ENCODE results near the gene ZNF816.
A peak's percentile ranks its signal among the peaks of the same experiment; 100 is the strongest.
"Not testable (repeated sequence)": the region's sequence is repeated elsewhere in the genome, so short reads cannot be mapped to it uniquely, and the experiment has no call there.

The ZNF816 gene

DNA sequence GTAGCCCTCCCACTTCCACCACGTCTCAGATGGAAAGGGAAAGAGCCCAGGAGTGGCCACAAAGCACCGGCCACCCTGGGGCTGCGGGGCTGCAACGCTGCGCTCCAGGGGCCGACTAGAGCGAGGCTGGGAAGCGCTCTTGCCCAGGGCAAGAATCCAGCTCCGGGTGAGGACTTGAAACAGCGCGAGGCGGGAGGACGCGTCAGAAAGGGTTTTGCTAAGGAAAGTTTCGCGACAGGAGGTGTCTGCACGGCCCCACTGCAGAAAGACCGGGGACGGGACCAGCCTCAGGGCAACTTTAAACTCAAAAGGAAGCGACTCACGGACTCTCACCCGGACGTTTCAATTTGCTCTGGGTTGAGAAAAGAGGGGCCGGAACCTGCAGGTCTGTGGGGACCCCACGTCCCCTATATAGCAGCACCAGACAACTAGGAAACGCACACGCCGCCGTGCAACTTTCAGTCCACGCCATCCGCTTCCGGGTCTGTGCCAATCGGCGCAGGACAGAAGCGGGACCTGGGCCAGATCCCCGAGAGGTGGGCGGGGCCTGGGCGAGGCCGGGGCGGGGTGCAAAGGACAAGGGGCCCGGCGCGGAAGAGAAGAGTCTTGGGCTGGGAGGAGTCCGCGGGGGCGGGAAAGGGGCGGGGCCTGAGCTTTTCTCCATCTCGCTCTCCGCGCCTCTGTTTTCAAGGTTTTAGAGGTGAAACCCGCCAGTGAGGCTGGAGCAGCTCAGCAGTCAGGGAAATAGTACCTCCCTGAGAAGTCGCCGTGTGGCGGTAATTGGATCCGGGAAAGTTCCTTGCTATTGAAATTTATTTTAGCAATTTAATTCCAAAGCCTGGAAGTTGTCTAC, at the start of gene ZNF816:
Gene ZNF816 (minus strand): TSS at position 488 of the 853 bp plus-strand sequence. CDS start 6,792 bp downstream, outside the sequence.
- peak; percentile 99 for DNase-seq

DNA sequence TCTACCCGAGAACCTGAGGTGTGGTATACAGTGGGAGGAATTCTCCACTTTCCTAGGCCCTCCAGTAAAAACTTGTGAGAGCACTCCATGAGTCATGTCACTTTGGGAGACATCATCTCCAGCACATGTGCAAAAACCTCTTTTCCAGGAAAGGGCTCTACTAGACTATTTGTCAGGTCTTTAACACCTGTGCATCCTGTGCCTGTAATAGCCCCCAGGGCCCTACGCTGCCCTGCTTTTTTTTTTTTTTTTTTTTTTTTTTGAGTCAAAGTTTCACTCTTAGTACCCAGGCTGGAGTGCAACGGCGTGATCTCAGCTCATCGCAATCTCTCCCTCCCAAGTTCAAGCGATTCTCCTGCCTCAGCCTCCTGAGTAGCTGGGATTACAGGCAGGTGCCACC, 49.3 kb upstream of the ZNF816 start:
- no peak for DNase-seq

DNA sequence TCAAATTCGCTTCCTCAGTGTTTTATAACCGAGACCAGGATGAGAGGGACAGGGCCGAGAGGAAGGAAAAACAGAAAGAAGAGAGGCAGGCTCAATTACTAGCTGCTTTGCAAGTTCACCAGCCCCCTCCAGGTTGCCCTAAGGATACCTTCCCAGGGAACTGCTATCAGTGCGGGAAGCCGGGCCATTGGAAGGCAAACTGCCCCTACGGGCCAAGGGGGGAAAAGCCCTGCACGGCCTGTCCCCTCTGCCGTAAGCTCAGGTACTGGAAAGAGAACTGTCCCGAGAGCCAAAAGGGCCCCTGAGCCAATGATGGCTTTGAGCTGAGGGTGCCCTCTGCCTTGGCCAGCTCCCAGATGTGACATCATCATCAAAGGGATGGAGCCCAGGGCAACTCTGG, 47.8 kb upstream of the ZNF816 start:
- no peak for DNase-seq

DNA sequence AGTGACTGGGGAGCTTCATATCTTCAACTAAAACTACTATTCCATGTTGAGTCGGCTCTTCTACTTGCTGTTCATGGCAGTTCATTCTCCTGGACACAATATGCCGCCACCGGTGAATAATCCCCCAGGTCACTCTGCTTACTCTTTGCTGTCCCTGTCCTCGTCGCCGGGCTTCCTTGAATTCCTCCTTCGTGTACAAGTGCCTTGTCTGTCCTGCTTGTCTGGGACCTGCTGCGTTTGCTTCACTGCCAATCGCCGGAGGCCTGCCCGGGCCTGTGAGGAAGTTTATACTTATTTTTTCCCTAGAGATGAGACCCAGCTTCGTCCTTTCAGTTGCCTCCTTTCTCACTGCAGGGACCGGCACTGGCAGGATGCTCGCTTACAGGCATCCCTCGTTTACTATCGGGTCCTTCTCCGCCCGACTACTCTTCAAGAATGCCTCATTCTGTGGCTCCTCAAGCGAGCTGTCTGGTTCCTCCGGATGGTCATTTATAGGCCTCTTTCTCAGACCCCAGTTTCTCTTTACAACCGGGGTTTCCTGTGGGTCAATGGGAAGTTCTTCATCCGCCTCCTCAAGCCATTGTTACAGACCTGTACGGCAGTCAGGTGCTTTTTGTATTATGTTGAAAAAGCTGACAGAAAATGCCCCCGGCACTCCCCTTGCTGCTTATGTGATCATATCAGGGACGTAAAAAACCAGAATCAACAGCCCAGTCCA, 45.5 kb upstream of the ZNF816 start:
- no peak for DNase-seq

DNA sequence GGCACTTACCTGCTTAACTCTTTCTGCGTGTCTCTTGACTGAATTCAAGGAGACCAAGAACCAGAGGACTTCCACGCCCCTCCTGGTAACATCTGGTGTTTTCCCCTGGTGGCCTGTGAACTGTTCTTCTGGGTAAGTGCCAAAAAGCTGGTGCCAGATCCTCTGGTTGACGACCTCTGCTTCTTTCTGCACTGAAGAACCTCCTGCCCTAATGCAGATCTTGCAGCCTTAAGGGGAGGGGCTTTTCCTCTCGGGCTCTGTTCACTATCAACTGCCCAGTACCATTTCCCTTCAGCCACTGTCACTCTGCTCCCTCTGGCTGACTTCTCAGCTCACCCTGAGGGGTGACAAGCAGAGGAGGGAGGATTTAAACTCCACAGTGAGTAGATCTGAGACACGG, 44.9 kb upstream of the ZNF816 start:
- DNase-seq, result no peak

DNA sequence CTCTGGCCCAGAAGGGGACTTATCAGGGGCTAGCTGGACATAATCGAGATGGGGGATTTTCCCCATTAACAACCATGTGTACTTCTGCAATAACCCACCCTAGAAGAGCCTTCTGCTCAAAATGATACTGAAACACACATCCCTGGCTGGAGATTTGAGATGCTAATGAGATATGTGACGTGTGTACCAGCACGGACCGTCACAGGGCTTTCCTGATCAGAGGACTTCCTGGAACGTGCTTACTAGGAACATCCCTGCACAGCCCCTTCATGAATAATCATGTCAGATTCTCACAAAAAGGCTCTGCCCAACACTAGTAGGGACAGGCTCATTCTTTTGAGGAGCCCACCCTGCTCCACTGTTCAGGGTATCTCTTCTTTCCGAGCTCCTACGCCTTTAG, 44.5 kb upstream of the ZNF816 start:
- DNase-seq, result no peak

DNA sequence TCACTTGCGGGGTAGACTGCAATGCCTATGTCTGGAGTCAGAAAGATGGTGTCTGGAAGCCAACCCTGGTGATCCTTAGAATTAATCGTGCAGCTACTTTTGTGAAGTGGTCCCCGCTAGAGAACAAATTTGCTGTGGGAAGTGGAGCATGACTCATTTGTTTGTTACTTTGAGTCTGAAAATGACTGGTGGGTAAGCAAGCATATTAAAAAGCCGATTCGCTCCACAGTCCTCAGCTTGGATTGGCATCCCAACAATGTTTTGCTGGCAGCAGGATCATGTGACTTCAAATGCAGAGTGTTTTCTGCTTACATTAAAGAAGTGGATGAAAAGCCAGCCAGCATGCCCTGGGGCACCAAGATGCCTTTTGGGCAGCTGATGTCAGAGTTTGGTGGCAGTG, 41.6 kb upstream of the ZNF816 start:
- DNase-seq, result no peak

DNA sequence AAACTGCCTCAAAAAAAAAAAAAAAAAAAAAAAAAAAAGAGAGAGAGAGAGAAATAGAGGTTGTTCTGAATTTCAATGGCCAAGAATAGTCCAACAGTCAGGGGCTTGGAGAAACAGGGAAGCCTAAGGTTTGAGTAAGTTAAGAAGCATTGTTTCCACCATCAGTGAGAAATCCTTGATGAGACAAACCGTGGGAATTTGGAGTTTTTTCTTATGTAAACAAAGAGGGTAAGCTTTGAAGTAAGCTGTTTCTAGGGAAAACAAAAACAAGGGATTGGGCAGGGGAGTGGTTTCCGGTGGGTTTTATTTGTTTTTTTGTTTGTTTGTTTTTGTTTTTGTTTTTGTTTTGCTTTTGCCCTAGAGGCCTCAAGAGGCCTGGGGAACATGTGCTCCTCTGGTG, 39.8 kb upstream of the ZNF816 start:
- no peak for DNase-seq

DNA sequence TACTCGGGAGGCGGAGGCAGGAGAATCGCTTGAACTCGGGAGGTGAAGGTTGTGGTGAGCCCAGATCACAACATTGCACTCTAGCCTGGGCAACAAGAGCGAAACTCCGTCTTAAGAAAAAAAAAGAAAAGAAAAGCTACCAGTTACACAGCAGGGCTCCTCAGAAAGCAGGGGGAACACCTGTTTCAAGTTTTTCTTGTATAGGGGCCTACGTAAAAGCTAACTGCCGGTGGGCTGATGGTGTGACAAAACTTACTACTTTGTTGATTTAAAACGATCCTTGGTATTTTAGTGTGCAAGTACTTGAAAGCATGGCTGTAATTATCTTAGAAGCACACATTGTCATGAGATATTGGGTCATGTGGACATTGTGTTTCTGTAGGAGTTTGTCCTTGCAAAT, 35.3 kb upstream of the ZNF816 start:
- DNase-seq, result no peak

DNA sequence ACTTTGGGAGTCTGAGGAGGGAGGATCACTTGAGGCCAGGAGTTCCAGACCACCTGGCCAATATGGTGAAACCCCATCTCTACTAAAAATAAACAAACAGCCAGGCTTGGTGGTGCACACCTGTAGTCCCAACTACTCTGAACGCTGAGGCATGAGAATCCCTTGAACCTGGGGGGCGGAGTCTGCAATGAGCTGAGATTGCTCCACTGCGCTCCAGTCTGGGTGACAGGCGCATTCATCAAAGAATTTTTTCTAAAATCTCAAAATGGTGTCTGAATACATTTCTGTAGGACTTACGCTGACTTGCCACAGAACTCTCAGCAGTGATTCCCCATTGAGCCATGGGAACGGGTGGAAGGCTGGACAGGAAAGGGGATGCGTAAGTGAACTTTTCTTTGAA, 33.0 kb upstream of the ZNF816 start:
- DNase-seq, result no peak

DNA sequence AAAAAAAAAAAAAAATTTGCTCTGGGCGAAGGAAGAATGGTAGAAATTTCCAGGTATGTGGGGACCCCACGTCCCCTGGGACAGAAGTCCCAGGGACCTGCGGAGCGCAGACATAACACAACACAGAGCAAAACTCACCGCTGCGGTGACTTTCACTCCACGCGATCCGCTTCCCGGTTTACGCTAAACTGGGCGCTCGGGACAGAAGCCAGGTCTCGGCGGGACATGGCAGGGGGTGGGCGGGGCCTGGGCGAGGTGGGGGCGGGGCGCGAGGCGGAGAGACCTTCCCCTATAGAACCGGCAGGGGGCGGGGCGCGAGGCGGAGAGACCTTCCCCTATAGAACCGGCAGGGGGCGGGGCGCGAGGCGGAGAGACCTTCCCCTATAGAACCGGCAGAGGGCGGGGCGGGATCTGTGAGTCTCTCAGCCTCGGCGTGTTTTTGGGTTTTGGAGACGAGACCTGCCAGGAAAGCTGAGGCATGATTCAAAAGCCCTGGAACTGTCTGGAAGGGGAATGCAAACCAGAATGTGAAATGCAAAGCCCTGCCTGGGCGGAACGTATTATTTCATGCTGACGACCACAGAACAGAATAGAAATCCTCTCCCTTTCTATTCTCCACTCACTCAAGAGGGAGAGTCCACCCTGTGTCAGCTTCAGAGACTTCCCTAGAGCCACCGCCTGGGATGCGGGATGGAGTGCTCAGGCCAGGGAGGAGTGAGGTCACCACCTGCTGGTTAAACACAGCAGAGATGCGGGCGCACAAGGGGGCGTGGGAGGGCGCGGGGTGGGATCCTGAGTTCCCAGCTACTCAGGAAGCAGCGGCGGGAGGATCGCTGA, 30.9 kb upstream of the ZNF816 start:
- DNase-seq, result peak; percentile 75 to 83

DNA sequence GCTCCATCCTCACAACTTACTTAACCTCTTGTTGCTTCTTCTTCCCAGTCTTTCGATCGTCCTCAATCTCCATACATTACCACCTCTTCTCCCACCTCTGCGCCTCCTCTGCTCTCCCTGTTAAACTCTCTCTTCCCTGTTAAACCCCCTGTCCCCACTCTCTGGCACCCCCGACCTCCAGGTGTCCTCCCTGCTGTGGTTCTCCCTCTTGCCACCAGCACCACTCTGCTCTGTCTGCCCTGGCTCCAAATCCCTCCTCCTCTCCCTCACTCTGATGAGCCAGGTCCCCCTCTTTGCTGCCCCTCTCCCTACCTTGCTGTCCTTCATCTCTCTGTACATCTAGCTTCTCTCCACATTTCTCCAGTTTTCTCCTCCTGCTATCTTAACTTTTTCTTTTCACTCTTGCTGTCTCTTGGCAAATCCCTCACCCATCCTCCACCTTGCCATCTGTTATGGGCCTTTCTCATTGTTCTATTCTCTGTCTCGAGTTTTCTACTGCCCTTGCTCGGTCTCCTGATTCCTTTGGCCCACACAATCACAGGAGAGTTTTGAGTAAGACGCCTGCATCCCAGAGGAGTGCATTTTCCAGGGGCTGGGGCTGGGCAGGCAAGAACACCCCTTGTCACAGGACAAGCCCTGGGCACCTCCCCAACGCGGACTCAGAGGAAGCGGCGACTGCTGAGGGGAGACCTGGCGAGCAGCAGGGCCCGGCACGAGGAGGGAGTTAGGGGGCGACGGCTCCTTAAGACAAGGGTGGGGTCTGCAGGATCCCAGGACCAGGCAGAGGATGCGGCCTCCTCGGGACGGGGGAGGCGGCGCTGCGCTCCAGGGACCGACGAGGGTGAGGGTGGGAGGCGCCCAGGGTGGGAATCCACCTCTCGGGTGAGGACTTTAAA, 29.7 kb upstream of the ZNF816 start:
- no peak for DNase-seq

DNA sequence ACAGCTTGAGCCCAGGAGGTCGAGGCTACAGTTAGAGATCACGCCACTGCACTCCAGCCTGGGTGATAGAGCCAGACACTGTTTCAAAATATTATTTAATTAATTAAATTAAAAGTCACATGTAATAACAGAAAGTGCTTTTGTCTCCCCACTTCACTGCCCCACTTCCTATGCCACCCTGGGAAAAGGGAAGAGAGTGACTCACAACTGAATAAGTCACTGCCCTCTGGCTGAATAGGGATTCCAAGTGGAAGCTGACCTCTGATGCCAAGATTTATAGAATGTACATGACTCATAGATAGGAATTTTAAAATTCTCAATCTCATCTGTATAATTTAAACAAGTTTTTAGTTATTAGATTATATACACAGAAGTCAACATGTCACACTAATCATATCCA, 28.8 kb upstream of the ZNF816 start:
- DNase-seq, result no peak

DNA sequence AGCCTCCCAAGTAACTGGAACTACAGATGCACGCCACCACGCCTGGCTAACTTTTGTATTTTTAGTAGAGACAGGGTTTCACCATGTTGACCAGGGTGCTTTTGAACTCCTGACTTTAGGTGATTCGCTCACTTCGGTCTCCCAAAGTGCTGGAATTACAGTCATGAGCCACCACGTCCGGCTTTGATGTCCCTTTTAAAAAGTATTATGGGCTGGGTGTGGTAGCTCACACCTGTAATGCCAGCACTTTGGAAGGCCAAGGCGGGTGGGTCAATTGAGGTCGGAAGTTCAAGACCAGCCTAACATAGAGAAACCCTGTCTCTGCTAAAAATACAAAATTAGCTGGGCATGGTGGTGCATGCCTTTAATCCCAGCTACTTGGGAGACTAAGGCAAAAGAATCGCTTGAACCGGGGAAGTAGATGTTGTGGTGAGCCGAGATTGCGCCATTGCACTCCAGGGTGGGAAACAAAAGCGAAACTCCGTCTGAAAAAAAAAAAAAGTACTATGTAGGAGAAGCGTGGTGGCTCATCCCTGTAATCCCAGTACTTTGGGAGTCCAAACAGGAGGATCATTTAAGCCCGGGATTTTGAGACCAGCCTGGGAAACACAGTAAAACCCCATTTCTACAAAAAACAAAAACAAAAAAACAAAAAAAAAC, 28.2 kb upstream of the ZNF816 start:
- no peak for DNase-seq

DNA sequence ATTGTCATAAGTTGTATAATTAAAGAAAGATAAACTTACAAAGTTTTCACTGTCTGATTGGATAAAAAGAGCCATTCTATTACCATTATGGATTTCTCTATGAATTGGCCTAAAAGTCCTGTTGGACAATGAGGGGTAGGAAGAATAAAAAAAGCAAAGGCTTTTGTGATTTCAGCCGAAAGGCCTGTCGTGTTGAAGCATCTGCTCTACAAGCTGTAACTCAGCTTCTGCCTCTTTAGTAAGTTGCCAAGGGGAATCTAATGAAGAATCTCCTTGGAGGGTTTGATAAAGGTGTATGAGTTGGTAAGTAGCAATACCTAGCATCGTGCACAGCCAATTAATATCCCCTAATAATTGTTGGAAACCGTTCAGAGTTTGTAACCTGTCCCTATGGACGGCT, 25.8 kb upstream of the ZNF816 start:
- no peak for DNase-seq

DNA sequence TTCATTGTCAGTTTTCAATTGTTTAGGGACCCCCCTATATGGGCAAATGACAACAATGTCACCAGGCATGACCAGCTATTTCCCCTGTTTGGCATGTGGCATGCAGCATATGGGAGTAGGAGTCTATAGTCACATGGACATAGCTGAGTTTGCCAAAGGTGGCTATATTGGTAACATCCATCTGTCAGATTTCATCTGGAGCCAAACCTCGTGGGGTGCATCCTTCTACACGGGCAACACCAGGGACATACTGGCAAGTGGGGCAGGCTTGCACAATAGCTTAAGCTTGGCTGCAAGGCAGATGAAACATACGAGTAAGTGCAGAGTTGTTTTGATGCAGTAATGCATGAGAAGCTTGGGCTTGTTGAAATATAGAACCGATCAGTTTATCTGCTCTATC, 24.5 kb upstream of the ZNF816 start:
- DNase-seq, result no peak

DNA sequence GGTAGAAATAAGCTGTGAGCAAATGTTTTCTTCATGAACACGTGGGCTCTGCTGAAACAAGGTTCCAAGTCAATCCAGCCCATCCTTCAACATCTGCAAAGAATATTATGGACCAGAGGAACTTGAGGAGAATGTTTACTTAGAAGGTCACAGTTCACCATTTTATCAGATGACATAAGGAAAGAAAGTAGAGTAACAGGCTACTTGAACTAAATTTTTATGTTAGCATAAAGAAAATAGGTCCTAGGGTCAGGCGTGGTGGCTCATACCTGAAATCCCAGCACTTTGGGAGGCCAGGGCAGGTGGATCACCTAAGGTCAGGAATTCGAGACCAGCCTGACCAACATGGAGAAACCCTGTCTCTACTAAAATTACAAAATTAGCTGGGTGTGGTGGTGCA, 20.5 kb upstream of the ZNF816 start:
- not testable (repeated sequence) for DNase-seq

DNA sequence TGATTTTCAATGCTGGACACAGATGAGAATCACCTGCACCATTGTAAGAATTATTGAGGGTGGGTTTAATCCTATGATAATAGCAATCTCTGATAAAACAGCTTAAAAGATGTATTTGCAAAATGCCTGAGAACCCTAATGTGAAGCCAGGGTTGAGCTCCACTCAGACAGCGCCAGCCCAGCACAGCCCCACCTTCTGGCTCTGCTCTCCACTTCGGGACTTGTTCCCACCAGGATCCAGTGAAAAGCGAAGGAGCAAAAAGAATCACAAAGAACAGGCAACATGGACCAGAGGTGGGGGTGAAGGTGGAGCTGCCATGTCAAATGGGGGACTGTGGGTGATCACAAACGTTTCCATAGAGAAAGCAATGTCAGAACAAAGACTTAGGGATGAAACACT, 18.6 kb upstream of the ZNF816 start:
- DNase-seq, result no peak

DNA sequence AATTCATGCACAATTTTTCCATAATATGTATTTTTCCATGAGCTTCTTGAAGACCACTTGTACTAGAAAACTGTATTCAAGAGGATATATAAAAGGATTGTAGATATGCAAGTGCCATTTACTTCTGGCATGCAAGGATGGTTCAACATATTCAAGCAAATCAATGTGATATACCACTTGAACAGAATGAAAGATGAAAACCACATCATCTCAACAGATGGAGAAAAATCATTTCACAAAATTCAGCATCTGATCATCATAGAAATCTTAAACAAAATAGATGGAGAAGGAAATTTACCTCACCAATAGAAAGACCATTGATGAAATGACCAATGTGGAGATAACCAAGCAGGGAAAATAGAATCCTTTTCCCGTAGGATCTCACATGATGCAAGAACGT, 5.1 kb upstream of the ZNF816 start:
- no peak for DNase-seq

DNA sequence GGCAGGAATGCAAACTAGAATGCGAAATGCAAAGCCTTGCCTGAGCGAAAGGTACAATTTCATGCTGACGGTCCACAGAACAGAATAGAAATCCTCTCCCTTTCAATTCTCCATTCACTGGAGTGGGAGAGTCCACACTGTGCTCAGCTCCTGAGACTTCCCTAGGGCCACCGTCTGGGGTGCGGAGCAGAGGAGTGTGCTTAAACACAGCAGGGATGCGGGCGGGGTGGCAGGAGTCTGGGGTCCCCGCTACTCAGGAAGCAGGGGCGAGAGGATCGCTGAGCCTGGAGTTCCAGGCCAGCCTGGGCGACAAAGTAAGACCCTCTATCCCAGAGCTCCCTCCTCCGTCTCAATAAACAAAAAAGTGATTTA, 552 bp upstream of the ZNF816 start:
- DNase-seq, result peak in 1 of 2 experiments; percentile 14

DNA sequence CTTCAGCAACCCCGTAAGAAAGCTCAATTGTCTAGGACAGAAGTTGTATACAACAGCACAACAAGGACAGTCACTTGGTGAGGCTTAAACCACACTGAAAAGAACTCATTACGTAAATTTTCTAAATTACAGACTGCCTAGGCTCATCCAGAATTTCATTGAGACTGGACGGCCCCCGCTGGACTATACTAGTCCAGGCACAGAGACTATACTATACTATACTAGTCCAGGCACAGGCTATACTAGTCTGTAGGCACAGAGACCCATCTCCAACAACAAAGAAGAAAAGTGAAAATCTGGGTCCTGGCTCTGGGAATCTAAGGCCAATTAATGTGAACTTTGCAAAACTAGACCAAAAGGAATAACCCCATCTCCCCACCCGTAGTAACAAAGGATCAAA, 700 bp downstream of the ZNF816 start:
- no peak for DNase-seq
